Activated CD4-positive, alpha-beta memory T cell treated with anti-CD3 and anti-CD28 coated beads, Interleukin-2, amount 10 ng/mL, durations not matched to agents 7 days and 5 days (primary cell): ENCODE results near the gene OR4K13. TPM values are rescaled to one million over a fixed set of nuclear protein-coding genes. Genes with fewer than 3 reads are reported as not detected.

Experiments used
- CTCF ChIA-PET: fragments of 350-600 bp; sonication (Branson Sonifier 250); formaldehyde crosslinking; loops from one replicate; lab custom pipeline; 2021; ENCODE audit warnings: antibody characterized with exemption, inconsistent platforms; lab: Charles Lee
- POLR2A ChIA-PET: fragments of 350-600 bp; sonication (Branson Sonifier 250); formaldehyde crosslinking; loops from one replicate; lab custom pipeline; 2021; ENCODE audit warnings: antibody characterized with exemption; lab: Charles Lee
- DNase-seq: peaks from one replicate; pipeline ENCODE4 v3.0.0-alpha.2; 2020
- H3K27ac Mint-ChIP-seq: one replicate; pipeline ENCODE4 v1.8.0; 2021; ENCODE audit warnings: mild to moderate bottlenecking, mixed read lengths
- H3K27me3 Mint-ChIP-seq: one replicate; pipeline ENCODE4 v1.8.0; 2021; ENCODE audit warnings: mixed read lengths
- H3K36me3 Mint-ChIP-seq: one replicate; pipeline ENCODE4 v1.8.0; 2021; ENCODE audit warnings: low read depth, mixed read lengths
- H3K4me1 Mint-ChIP-seq: one replicate; pipeline ENCODE4 v1.8.0; 2021; ENCODE audit warnings: mixed read lengths
- H3K4me3 Mint-ChIP-seq: one replicate; pipeline ENCODE4 v1.8.0; 2021; ENCODE audit warnings: mild to moderate bottlenecking, mixed read lengths
- H3K9me3 Mint-ChIP-seq: one replicate; pipeline ENCODE4 v1.8.0; 2021; ENCODE audit warnings: mixed read lengths
- total RNA-seq, 2 experiments: library from RNA; stranded (reverse); gene quantifications; one replicate each; pipeline ENCODE4 v1.2.3, GENCODE V29; 2021

The OR4K13 gene, protein sequence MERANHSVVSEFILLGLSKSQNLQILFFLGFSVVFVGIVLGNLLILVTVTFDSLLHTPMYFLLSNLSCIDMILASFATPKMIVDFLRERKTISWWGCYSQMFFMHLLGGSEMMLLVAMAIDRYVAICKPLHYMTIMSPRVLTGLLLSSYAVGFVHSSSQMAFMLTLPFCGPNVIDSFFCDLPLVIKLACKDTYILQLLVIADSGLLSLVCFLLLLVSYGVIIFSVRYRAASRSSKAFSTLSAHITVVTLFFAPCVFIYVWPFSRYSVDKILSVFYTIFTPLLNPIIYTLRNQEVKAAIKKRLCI
- not detected for total RNA-seq

DNA sequence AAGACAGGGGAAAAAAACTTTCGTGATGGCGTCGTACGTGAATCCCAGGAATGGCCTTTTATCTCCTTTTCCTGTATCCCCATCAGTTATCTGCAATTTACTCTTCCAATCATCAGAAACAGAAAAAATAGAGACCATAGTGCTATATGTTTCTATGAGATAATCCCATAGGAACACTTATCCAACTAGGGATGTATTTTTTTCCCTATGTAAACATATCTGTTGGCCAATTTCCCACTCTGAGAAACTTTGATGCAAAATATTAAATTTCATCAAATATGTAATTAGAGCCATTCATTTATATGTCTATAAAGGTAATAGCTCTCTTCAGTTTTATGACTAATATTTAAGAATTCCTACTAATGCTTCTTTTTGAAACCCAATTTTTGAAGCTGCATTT is at the start of gene OR4K13:
TSS of gene OR4K13 (minus strand) at position 101 of the 400 bp plus-strand sequence. CDS start 1,280 bp downstream, outside the sequence.
- Mint-ChIP-seq H3K9me3 (peaks cover 3% of the 10 kb centered on the region), H3K4me3 (no peak within 1 kb of the TSS), H3K36me3 (no peaks in the 10 kb centered on the region), H3K4me1 (no peaks in the 10 kb centered on the region), H3K27ac (no peak within 1 kb of the TSS), H3K27me3 (no peaks in the 10 kb centered on the region)
- ChIA-PET POLR2A (no interaction called here), CTCF (no interaction called here)
- DNase-seq, result no peak

DNA sequence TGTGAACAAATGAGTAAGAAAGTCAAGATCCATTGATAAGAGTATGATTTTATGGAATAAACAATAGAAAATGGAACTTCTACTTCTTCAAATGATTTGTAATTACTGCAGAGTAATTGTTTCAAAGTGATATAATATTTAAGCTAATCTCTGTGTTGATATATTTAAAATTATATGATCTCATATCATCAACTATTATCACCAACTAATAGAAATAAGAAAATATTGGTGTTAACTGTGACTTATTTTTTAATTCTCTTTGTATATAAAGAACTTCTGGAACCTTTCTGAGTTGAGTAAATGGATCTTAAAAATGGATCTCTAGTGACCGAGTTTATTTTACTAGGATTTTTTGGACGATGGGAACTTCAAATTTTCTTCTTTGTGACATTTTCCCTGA is 23.9 kb upstream of the OR4K13 start, which contains the start of gene OR4L1:
TSS of gene OR4L1 (plus strand) at position 301 of the 400 bp plus-strand sequence. CDS start at position 301, 0 bp downstream.
- no peaks in the 10 kb centered on the region for H3K9me3 Mint-ChIP-seq
- H3K36me3 Mint-ChIP-seq, result no peaks in the 10 kb centered on the region
- H3K27me3 Mint-ChIP-seq, result no peaks in the 10 kb centered on the region
- H3K4me1 Mint-ChIP-seq, result no peaks in the 10 kb centered on the region
- CTCF ChIA-PET, result no interaction called here
- no peak for DNase-seq
- no peak within 1 kb of the TSS for H3K4me3 Mint-ChIP-seq
- no peak within 1 kb of the TSS for H3K27ac Mint-ChIP-seq
- POLR2A ChIA-PET, result no interaction called here

DNA sequence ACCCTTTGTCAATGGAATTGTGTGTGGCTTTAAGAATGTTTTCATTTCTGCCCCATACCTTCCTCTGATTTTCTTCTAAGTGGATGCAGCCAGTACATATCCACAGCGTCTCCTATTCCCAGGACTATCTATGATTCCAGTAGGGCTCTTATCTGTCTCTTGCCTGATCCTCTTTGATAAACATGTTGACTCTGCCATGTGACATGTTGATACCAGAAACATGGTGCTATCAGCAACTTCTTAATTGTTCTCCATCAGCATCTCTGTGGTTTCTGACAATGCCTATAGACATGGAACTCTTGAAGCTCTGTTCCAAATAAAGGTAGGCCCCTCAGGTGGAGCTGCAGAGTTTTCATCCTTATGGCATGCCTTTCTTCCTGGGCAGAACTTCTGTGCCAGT is 12.4 kb upstream of the OR4K13 start:
- Mint-ChIP-seq H3K27me3 (no peaks in the 10 kb centered on the region), H3K4me1 (no peaks in the 10 kb centered on the region), H3K4me3 (no peak overlapping the region), H3K27ac (no peak overlapping the region), H3K36me3 (no peaks in the 10 kb centered on the region), H3K9me3 (no peaks in the 10 kb centered on the region)
- DNase-seq, result no peak
- POLR2A ChIA-PET, result no interaction called here
- CTCF ChIA-PET, result no interaction called here

DNA sequence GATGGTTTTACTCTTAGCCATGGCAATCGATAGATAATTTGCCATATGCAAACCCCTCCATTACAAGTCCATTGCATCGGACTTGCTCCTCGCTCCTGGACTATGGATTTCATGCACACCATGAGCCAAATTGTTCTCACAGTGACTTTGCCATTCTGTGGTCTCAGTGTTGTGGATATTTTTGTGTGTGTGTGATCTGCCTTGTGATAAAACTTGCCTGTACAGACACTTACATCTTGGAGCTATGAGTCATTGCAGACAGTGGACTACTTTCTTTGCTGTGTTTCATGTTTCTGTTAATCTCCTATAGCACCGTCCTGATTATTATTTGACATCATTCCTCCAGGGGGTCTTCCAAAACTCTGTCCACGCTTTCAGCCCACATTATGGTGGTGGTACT is 8.4 kb upstream of the OR4K13 start:
- H3K27me3 Mint-ChIP-seq, result no peaks in the 10 kb centered on the region
- H3K9me3 Mint-ChIP-seq, result peaks cover 7% of the 10 kb centered on the region
- no peak for DNase-seq
- no peak overlapping the region for H3K4me3 Mint-ChIP-seq
- H3K4me1 Mint-ChIP-seq, result no peaks in the 10 kb centered on the region
- no peak overlapping the region for H3K27ac Mint-ChIP-seq
- H3K36me3 Mint-ChIP-seq, result no peaks in the 10 kb centered on the region
- ChIA-PET CTCF (no interaction called here), POLR2A (no interaction called here)

DNA sequence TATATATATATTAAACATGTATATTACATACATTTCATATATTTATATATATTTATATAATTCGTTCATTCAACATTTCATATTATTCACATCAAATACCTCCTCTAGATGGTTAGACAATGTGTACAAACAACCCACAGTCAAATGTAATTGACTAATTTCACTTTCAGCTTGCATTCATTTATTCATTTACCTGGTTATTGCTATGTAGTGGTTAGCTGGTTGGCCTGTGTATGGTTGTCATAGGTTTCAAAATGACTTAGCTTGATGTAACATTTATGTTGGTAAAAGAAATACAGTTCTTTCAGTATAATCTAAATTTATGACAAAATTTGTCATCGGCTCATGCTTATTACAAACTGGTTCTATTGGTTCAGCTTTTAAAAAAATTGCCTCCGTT is 389 bp downstream of the OR4K13 start:
- Mint-ChIP-seq H3K36me3 (no peaks in the 10 kb centered on the region), H3K4me3 (no peak overlapping the region), H3K9me3 (peaks cover 3% of the 10 kb centered on the region), H3K27me3 (no peaks in the 10 kb centered on the region), H3K4me1 (no peaks in the 10 kb centered on the region), H3K27ac (no peak overlapping the region)
- CTCF ChIA-PET, result no interaction called here
- no peak for DNase-seq
- POLR2A ChIA-PET, result no interaction called here

DNA sequence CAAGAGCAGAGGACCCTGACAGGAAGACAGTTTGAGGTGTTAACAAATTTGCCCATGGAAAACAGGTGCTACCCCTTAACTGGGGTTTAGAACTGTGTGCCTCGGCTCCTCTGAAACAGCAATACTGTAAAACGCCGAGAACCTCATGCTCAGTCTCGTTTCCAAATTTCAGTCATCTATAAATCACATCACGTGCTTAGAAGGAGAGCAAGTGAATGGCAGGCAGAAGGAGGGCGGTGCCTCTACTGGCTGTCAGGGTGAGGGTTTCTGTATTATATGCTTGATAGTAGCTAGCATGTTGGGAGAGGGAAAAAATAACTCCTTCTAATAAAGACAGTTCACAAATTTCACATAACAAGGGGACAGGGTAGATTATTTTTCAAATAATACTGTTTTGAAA is 4.8 kb downstream of the OR4K13 start:
- H3K27me3 Mint-ChIP-seq, result no peaks in the 10 kb centered on the region
- no peak overlapping the region for H3K4me3 Mint-ChIP-seq
- no peak for DNase-seq
- H3K4me1 Mint-ChIP-seq, result no peaks in the 10 kb centered on the region
- ChIA-PET POLR2A (no interaction called here), CTCF (no interaction called here)
- H3K27ac Mint-ChIP-seq, result no peak overlapping the region
- H3K9me3 Mint-ChIP-seq, result peaks cover 3% of the 10 kb centered on the region
- H3K36me3 Mint-ChIP-seq, result no peaks in the 10 kb centered on the region

DNA sequence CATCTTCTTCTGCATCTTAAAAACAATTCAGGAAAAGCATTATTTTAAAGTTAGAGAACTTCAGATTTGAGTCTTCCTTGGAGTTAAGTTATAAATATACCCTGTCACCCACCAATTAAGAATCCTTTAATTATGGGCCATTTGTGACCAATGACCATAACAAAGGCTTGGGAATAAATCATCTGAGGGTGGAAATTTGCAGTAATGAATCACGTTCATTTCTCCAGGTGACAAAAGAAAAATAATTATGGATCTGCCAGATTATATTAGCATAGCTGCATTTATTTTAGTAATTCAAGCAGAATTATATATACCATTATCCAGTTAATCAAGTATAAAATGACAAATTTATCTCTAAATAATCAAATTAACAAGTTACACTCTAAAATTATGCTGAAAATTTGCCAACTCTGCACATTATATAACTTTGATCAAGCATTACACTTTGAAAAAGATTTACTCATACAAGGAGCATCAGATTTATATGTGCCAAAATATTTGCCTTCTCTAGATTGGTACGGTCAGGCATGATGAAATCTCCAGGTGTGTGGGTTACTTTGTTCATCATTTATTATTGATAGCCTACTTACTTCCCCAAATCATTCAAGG is 16.5 kb downstream of the OR4K13 start, which contains the start of gene OR4K14:
TSS of gene OR4K14 (minus strand) at position 51 of the 609 bp plus-strand sequence. CDS start 4,114 bp downstream, outside the sequence.
- no peaks in the 10 kb centered on the region for H3K36me3 Mint-ChIP-seq

DNA sequence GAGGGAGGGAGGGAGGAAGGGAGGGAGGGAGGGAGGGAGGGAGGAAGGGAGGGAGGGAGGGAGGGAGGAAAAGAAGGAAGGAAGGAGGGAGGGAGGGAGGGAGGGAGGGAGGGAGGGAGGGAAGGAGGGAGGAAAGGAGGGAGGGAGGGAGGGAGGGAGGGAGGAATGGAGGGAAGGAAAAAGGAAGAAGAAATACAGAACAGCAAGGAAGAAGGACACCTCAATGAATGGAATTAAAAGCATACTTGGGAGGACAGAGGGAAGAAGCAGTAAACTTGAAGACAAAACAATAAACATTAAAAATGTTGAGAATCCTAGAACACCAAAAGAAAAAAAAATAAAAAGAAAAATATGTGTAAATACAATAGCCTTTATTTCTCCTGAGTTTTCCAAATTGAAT is 27.7 kb downstream of the OR4K13 start:
- DNase-seq, result no peak
- ChIA-PET CTCF (no interaction called here), POLR2A (no interaction called here)
- Mint-ChIP-seq H3K36me3 (no peaks in the 10 kb centered on the region), H3K4me1 (no peaks in the 10 kb centered on the region), H3K4me3 (no peak overlapping the region), H3K27ac (no peak overlapping the region), H3K27me3 (no peaks in the 10 kb centered on the region), H3K9me3 (peaks cover 6% of the 10 kb centered on the region)

More for the DNA sequence above, 16.5 kb downstream of the OR4K13 start, which contains the start of gene OR4K14:
- no peak for DNase-seq
- Mint-ChIP-seq H3K9me3 (no peaks in the 10 kb centered on the region), H3K4me3 (no peak within 1 kb of the TSS), H3K27me3 (no peaks in the 10 kb centered on the region), H3K4me1 (no peaks in the 10 kb centered on the region), H3K27ac (no peak within 1 kb of the TSS)
- ChIA-PET POLR2A (no interaction called here), CTCF (no interaction called here)

DNA sequence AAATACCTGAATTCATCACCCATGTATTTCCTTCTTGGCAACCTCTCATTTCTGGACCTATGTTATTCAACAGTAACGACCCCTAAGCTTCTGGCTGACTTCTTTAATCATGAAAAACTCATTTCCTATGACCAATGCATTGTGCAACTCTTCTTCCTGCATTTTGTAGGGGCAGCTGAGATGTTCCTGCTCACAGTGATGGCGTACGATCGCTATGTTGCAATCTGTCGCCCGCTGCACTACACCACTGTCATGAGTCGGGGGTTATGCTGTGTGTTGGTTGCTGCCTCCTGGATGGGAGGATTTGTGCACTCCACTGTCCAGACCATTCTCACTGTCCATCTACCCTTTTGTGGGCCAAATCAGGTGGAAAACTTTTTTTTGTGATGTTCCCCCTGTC is 33.5 kb downstream of the OR4K13 start:
- Mint-ChIP-seq H3K4me3 (no peak overlapping the region), H3K9me3 (peaks cover 6% of the 10 kb centered on the region), H3K27ac (no peak overlapping the region), H3K27me3 (no peaks in the 10 kb centered on the region), H3K4me1 (no peaks in the 10 kb centered on the region), H3K36me3 (no peaks in the 10 kb centered on the region)
- DNase-seq, result no peak
- ChIA-PET CTCF (no interaction called here), POLR2A (no interaction called here)

DNA sequence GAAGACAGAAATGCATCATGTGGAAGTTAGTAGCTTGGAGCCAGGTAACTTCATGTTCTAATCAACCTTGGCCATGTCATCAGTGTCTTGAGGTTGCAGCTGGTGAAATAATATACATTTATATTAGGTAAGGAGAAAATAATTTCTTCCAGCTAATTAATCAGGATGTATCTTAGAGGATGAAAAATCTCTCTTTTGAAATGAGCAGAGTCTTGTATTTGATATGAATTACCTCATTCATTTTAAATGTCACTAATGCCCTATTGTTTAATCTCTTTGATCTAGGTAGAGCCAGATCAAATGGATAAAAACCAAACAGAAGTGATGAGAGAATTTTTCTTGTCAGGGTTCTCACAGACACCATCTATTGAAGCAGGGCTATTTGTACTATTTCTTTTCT is 34.0 kb downstream of the OR4K13 start, which contains the start of gene OR4Q2:
TSS of gene OR4Q2 (plus strand) at position 301 of the 400 bp plus-strand sequence.
- Mint-ChIP-seq H3K36me3 (no peaks in the 10 kb centered on the region), H3K9me3 (peaks cover 4% of the 10 kb centered on the region), H3K27me3 (no peaks in the 10 kb centered on the region), H3K4me1 (no peaks in the 10 kb centered on the region), H3K27ac (no peak within 1 kb of the TSS), H3K4me3 (no peak within 1 kb of the TSS)
- DNase-seq, result no peak
- CTCF ChIA-PET, result no interaction called here
- POLR2A ChIA-PET, result no interaction called here

DNA sequence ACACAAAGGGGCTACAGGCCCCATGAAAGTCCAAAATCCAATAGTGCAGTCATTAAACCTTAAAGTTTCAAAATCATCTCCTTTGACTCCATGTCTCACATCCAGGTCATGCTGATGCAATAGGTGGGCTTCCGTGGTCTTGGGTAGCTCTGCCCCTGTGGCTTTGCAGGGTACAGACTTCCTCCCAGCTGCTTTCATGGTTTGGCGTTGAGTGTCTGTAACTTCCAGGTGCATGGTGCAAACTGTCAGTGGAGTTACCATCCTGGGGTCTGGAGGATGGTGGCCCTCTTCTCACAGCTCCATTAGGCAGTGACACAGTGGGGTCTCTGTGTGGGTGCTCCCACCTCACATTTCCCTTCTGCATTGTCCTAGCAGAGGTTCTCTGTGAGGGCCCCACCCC is 42.4 kb downstream of the OR4K13 start:
- POLR2A ChIA-PET, result no interaction called here
- no peaks in the 10 kb centered on the region for H3K27me3 Mint-ChIP-seq
- CTCF ChIA-PET, result no interaction called here
- no peak for DNase-seq
- no peaks in the 10 kb centered on the region for H3K36me3 Mint-ChIP-seq
- H3K27ac Mint-ChIP-seq, result no peak overlapping the region
- H3K4me3 Mint-ChIP-seq, result no peak overlapping the region
- H3K4me1 Mint-ChIP-seq, result no peaks in the 10 kb centered on the region
- H3K9me3 Mint-ChIP-seq, result peaks cover 9% of the 10 kb centered on the region
